ENCODE measurements around the gene ENDOU. TPM values are rescaled to one million over a fixed set of nuclear protein-coding genes. Genes with fewer than 3 reads are reported as not detected.
A peak's percentile ranks its signal among the peaks of the same experiment; 100 is the strongest.

ENDOU gene
- total RNA-seq, 2 experiments from 2014 or later: 0.30 TPM; not detected in 1

- Mint-ChIP-seq H3K4me1 (peaks cover 9% of the 10 kb centered on the region), H3K27me3 (no peaks in the 10 kb centered on the region), H3K9me3 (no peaks in the 10 kb centered on the region), H3K27ac (no peak overlapping the region), H3K36me3 (no peaks in the 10 kb centered on the region), H3K4me3 (no peak overlapping the region)
- DNase-seq: no peak
- ATAC-seq (ENCODE audit: low read depth): no peak
- POLR2A ChIA-PET: interaction anchor here (1.0 kb wide), 1 partner anchor 10 kb away, joined by 3 read pairs; the partner anchor contains the start of gene ENDOU
Observed at GRCh38 chr12:47735649-47736048, 10.4 kb upstream of the ENDOU start.

GRCh38 chr12:47734725-47735480 lies 9.6 kb upstream of the ENDOU start:
- Mint-ChIP-seq H3K4me3 (no peak overlapping the region), H3K27ac (no peak overlapping the region), H3K27me3 (no peaks in the 10 kb centered on the region), H3K36me3 (no peaks in the 10 kb centered on the region), H3K9me3 (no peaks in the 10 kb centered on the region), H3K4me1 (peaks cover 9% of the 10 kb centered on the region)
- POLR2A ChIA-PET: no interaction called here
- DNase-seq (no peak), ATAC-seq (ENCODE audit: low read depth) (no peak)

GRCh38 chr12:47733142-47733541 lies 7.9 kb upstream of the ENDOU start:
- Mint-ChIP-seq H3K36me3 (peaks cover 2% of the 10 kb centered on the region), H3K9me3 (no peaks in the 10 kb centered on the region), H3K27me3 (no peaks in the 10 kb centered on the region), H3K4me3 (no peak overlapping the region), H3K4me1 (peaks cover 7% of the 10 kb centered on the region), H3K27ac (peak overlapping the region; percentile 43)
- DNase-seq: no peak
- no peak for ATAC-seq (ENCODE audit: low read depth)
- POLR2A ChIA-PET: interaction anchor here (0.9 to 1.7 kb wide), 2 partner anchors 8 to 11 kb away, joined by 3 to 5 read pairs; no protein-coding TSS in a partner anchor

GRCh38 chr12:47732504-47732903 lies 7.2 kb upstream of the ENDOU start:
- peaks cover 2% of the 10 kb centered on the region for H3K36me3 Mint-ChIP-seq
- no peaks in the 10 kb centered on the region for H3K9me3 Mint-ChIP-seq
- H3K4me1 Mint-ChIP-seq: peaks cover 7% of the 10 kb centered on the region
- H3K4me3 Mint-ChIP-seq: no peak overlapping the region
- POLR2A ChIA-PET: interaction anchor here (0.9 to 1.7 kb wide), 2 partner anchors 9 to 10 kb away, joined by 3 to 5 read pairs; no protein-coding TSS in a partner anchor
- ATAC-seq (ENCODE audit: low read depth) (no peak), DNase-seq (no peak)
- no peaks in the 10 kb centered on the region for H3K27me3 Mint-ChIP-seq
- no peak overlapping the region for H3K27ac Mint-ChIP-seq

- Mint-ChIP-seq H3K4me1 (peaks cover 6% of the 10 kb centered on the region), H3K36me3 (peaks cover 2% of the 10 kb centered on the region), H3K4me3 (no peak overlapping the region), H3K27me3 (no peaks in the 10 kb centered on the region), H3K9me3 (no peaks in the 10 kb centered on the region), H3K27ac (no peak overlapping the region)
- ATAC-seq (ENCODE audit: low read depth): no peak
- POLR2A ChIA-PET: no interaction called here
- DNase-seq: no peak
Observed at GRCh38 chr12:47731723-47732122, 6.4 kb upstream of the ENDOU start.

GRCh38 chr12:47730341-47730744 lies 5.1 kb upstream of the ENDOU start:
- no peak overlapping the region for H3K27ac Mint-ChIP-seq
- H3K27me3 Mint-ChIP-seq: no peaks in the 10 kb centered on the region
- H3K4me3 Mint-ChIP-seq: no peak overlapping the region
- H3K4me1 Mint-ChIP-seq: peaks cover 13% of the 10 kb centered on the region
- POLR2A ChIA-PET: interaction anchor here (0.6 kb wide), 1 partner anchor 35 kb away, joined by 3 read pairs; no protein-coding TSS in a partner anchor
- H3K36me3 Mint-ChIP-seq: peaks cover 2% of the 10 kb centered on the region
- ATAC-seq (ENCODE audit: low read depth): no peak
- DNase-seq: no peak
- no peaks in the 10 kb centered on the region for H3K9me3 Mint-ChIP-seq

GRCh38 chr12:47729233-47729632 lies 3.9 kb upstream of the ENDOU start:
- peak overlapping the region; percentile 44 for H3K27ac Mint-ChIP-seq
- POLR2A ChIA-PET: no interaction called here
- H3K9me3 Mint-ChIP-seq: no peaks in the 10 kb centered on the region
- H3K4me1 Mint-ChIP-seq: peaks cover 20% of the 10 kb centered on the region
- no peak overlapping the region for H3K4me3 Mint-ChIP-seq
- no peak for ATAC-seq (ENCODE audit: low read depth)
- no peak for DNase-seq
- no peaks in the 10 kb centered on the region for H3K27me3 Mint-ChIP-seq
- H3K36me3 Mint-ChIP-seq: peaks cover 9% of the 10 kb centered on the region

- Mint-ChIP-seq H3K4me3 (no peak overlapping the region), H3K27me3 (no peaks in the 10 kb centered on the region), H3K36me3 (peaks cover 20% of the 10 kb centered on the region), H3K4me1 (peaks cover 52% of the 10 kb centered on the region), H3K27ac (no peak overlapping the region), H3K9me3 (no peaks in the 10 kb centered on the region)
- ATAC-seq (ENCODE audit: low read depth) (no peak), DNase-seq (no peak)
- POLR2A ChIA-PET: interaction anchor here (0.9 to 1.1 kb wide), 2 partner anchors 10 to 47 kb away, joined by 3 read pairs; no protein-coding TSS in a partner anchor
Observed at GRCh38 chr12:47725893-47726292, 603 bp upstream of the ENDOU start.

GRCh38 chr12:47722941-47723631 lies 2.2 kb downstream of the ENDOU start:
- Mint-ChIP-seq H3K4me1 (peaks cover 56% of the 10 kb centered on the region), H3K27me3 (no peaks in the 10 kb centered on the region), H3K36me3 (peaks cover 21% of the 10 kb centered on the region), H3K9me3 (no peaks in the 10 kb centered on the region), H3K27ac (peak overlapping the region; percentile 90), H3K4me3 (peak overlapping the region; percentile 58)
- DNase-seq: no peak
- POLR2A ChIA-PET: interaction anchor here (0.7 to 2.0 kb wide), 3 partner anchors 10 to 54 kb away, joined by 3 to 5 read pairs (median 3); partner anchors contain the start of gene RPAP3
- no peak for ATAC-seq (ENCODE audit: low read depth)

GRCh38 chr12:47722136-47722834 lies 3.0 kb downstream of the ENDOU start:
- peak overlapping the region; percentile 69 for H3K4me3 Mint-ChIP-seq
- no peaks in the 10 kb centered on the region for H3K27me3 Mint-ChIP-seq
- H3K4me1 Mint-ChIP-seq: peaks cover 64% of the 10 kb centered on the region
- no peak for DNase-seq
- H3K36me3 Mint-ChIP-seq: peaks cover 21% of the 10 kb centered on the region
- peak overlapping the region; percentile 90 for H3K27ac Mint-ChIP-seq
- no peak for ATAC-seq (ENCODE audit: low read depth)
- POLR2A ChIA-PET: interaction anchor here (1.1 to 2.0 kb wide), 3 partner anchors 11 to 36 kb away, joined by 3 to 10 read pairs (median 5); partner anchors contain the start of genes RAPGEF3 and RPAP3
- no peaks in the 10 kb centered on the region for H3K9me3 Mint-ChIP-seq

- peak overlapping the region; percentile 90 for H3K27ac Mint-ChIP-seq
- peaks cover 64% of the 10 kb centered on the region for H3K4me1 Mint-ChIP-seq
- ATAC-seq (ENCODE audit: low read depth) (peak; percentile 55), DNase-seq (no peak)
- peak overlapping the region; percentile 69 for H3K4me3 Mint-ChIP-seq
- H3K27me3 Mint-ChIP-seq: no peaks in the 10 kb centered on the region
- H3K36me3 Mint-ChIP-seq: peaks cover 21% of the 10 kb centered on the region
- POLR2A ChIA-PET: interaction anchor here (1.1 to 2.0 kb wide), 4 partner anchors 12 to 86 kb away, joined by 3 to 10 read pairs (median 4); partner anchors contain the start of genes RAPGEF3 and RPAP3
- no peaks in the 10 kb centered on the region for H3K9me3 Mint-ChIP-seq
Observed at GRCh38 chr12:47721431-47721973, 3.8 kb downstream of the ENDOU start.

- POLR2A ChIA-PET: interaction anchor here (0.9 to 1.4 kb wide), 3 partner anchors 13 to 171 kb away, joined by 3 to 5 read pairs (median 3); partner anchors contain the start of gene RPAP3
- H3K4me1 Mint-ChIP-seq: peaks cover 56% of the 10 kb centered on the region
- no peak for DNase-seq
Observed at GRCh38 chr12:47718531-47718930, 6.8 kb downstream of the ENDOU start.

More at GRCh38 chr12:47718531-47718930, 6.8 kb downstream of the ENDOU start:
- Mint-ChIP-seq H3K9me3 (no peaks in the 10 kb centered on the region), H3K27ac (no peak overlapping the region), H3K27me3 (no peaks in the 10 kb centered on the region), H3K36me3 (peaks cover 11% of the 10 kb centered on the region), H3K4me3 (no peak overlapping the region)
- ATAC-seq (ENCODE audit: low read depth): no peak
